ENCODE results near the gene CSF2RB. TPM values are rescaled to one million over a fixed set of nuclear protein-coding genes. Genes with fewer than 3 reads are reported as not detected.

CSF2RB gene
- total and polyA plus RNA-seq, 2 of the 13 experiments (the other 11 are each of a cell fraction or from before 2014, with no cell fraction given) = not detected

GRCh38 chr22:36977947-36978660, 64.7 kb downstream of the CSF2RB start (continued):
- TF ChIP-seq PRDM10 (CRISPR knock-in tag; IDR thresholded peaks at IDR 0.05; ENCODE audit: low read depth) (no peak), POGK (CRISPR knock-in tag; conservative IDR thresholded peaks at IDR 0.05) (0 out of 2 replicates have a peak, but pooled peaks have one; percentile 49), DNMT3B (CRISPR knock-in tag; conservative IDR thresholded peaks at IDR 0.05) (no peak), ZNF569 (CRISPR knock-in tag; IDR thresholded peaks at IDR 0.05; ENCODE audit: borderline replicate concordance) (no peak), ZFP62 (CRISPR knock-in tag; IDR thresholded peaks at IDR 0.05) (no peak), SMYD3 (CRISPR knock-in tag; IDR thresholded peaks at IDR 0.05) (no peak), SNAI1 (CRISPR knock-in tag; IDR thresholded peaks at IDR 0.05; ENCODE audit: borderline replicate concordance) (no peak), ZNF101 (CRISPR knock-in tag; IDR thresholded peaks at IDR 0.05; ENCODE audit: borderline replicate concordance, low read depth) (no peak), KLF6 (CRISPR knock-in tag; IDR thresholded peaks at IDR 0.05) (no peak), ZNF451 (CRISPR knock-in tag; IDR thresholded peaks at IDR 0.05) (no peak), KDM1A (CRISPR knock-in tag; IDR thresholded peaks at IDR 0.05) (no peak), PLRG1 (conservative IDR thresholded peaks at IDR 0.05) (no peak), POLR2AphosphoS5 (IDR thresholded peaks at IDR 0.05; ENCODE audit: low read depth, low read length) (no peak), KLF12 (CRISPR knock-in tag; IDR thresholded peaks at IDR 0.05; ENCODE audit: borderline replicate concordance) (no peak), ZNF75D (CRISPR knock-in tag; IDR thresholded peaks at IDR 0.05; ENCODE audit: borderline replicate concordance) (no peak), AFF4 (CRISPR knock-in tag; IDR thresholded peaks at IDR 0.05) (no peak), MIER3 (CRISPR knock-in tag; IDR thresholded peaks at IDR 0.05; ENCODE audit: borderline replicate concordance) (0 out of 2 replicates have a peak, but pooled peaks have one; percentile 48)
- TF ChIP-seq, protein P1, sequence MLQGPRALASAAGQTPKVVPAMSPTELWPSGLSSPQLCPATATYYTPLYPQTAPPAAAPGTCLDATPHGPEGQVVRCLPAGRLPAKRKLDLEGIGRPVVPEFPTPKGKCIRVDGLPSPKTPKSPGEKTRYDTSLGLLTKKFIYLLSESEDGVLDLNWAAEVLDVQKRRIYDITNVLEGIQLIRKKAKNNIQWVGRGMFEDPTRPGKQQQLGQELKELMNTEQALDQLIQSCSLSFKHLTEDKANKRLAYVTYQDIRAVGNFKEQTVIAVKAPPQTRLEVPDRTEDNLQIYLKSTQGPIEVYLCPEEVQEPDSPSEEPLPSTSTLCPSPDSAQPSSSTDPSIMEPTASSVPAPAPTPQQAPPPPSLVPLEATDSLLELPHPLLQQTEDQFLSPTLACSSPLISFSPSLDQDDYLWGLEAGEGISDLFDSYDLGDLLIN (CRISPR knock-in tag; IDR thresholded peaks at IDR 0.05; ENCODE audit: borderline replicate concordance) = no peak
- TF ChIP-seq, protein P2, sequence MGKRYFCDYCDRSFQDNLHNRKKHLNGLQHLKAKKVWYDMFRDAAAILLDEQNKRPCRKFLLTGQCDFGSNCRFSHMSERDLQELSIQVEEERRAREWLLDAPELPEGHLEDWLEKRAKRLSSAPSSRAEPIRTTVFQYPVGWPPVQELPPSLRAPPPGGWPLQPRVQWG (CRISPR knock-in tag; IDR thresholded peaks at IDR 0.05; ENCODE audit: borderline replicate concordance, low read depth) = no peak

Data from HepG2 (cell line).